NB4 (cell line): ENCODE measurements around the gene TENT5D.
"Not testable (repeated sequence)": the region's sequence is repeated elsewhere in the genome, so short reads cannot be mapped to it uniquely, and the experiment has no call there.

Experiments
- DNase-seq: peaks from one replicate; pipeline ENCODE4 v3.0.0; 2010; ENCODE audit warnings: low read depth
- H3K4me3 ChIP-seq: one replicate; pipeline ENCODE4 v1.5.1; 2011; ENCODE audit warnings: mild to moderate bottlenecking, low read depth, low read length, moderate library complexity
- MYC ChIP-seq: IDR thresholded peaks from 2 replicates; pipeline ENCODE4 v1.6.1; 2011; ENCODE audit warnings: low read depth, low read length
- POLR2A ChIP-seq: IDR thresholded peaks from 2 replicates; pipeline ENCODE4 v1.6.1; 2011; ENCODE audit warnings: mild to moderate bottlenecking; ENCODE audit not compliant: insufficient read length; ENCODE audit errors: extremely low read depth
- TF ChIP-seq, protein P1 (sequence below): IDR thresholded peaks from one replicate; pipeline ENCODE4 v1.5.1; 2012; ENCODE audit warnings: low read depth, low read length
- TF ChIP-seq, protein P2 (sequence below): IDR thresholded peaks from 2 replicates; pipeline ENCODE4 v1.6.1; 2011; ENCODE audit warnings: low read depth, low read length

The TENT5D gene

DNA sequence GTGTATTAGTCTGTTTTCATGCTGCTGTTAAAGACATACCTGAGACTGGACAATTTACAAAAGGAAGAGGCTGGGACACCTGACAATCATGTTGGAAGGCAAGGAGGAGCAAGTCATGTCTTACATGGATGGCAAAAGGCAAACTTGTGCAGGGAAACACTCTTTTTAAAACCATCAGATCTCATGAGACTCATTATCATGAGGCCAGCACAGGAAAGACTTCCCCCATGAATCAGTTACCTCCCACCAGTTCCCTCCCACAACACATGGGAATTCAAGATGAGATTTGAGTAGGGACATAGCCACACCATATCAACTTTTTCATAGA lies 11.2 kb downstream of the TENT5D start:
- no peak for DNase-seq
- TF ChIP-seq POLR2A (no peak), MYC (no peak)
- TF ChIP-seq, protein P1, sequence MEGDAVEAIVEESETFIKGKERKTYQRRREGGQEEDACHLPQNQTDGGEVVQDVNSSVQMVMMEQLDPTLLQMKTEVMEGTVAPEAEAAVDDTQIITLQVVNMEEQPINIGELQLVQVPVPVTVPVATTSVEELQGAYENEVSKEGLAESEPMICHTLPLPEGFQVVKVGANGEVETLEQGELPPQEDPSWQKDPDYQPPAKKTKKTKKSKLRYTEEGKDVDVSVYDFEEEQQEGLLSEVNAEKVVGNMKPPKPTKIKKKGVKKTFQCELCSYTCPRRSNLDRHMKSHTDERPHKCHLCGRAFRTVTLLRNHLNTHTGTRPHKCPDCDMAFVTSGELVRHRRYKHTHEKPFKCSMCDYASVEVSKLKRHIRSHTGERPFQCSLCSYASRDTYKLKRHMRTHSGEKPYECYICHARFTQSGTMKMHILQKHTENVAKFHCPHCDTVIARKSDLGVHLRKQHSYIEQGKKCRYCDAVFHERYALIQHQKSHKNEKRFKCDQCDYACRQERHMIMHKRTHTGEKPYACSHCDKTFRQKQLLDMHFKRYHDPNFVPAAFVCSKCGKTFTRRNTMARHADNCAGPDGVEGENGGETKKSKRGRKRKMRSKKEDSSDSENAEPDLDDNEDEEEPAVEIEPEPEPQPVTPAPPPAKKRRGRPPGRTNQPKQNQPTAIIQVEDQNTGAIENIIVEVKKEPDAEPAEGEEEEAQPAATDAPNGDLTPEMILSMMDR: no peak
- TF ChIP-seq, protein P2, sequence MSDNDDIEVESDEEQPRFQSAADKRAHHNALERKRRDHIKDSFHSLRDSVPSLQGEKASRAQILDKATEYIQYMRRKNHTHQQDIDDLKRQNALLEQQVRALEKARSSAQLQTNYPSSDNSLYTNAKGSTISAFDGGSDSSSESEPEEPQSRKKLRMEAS: no peak

DNA sequence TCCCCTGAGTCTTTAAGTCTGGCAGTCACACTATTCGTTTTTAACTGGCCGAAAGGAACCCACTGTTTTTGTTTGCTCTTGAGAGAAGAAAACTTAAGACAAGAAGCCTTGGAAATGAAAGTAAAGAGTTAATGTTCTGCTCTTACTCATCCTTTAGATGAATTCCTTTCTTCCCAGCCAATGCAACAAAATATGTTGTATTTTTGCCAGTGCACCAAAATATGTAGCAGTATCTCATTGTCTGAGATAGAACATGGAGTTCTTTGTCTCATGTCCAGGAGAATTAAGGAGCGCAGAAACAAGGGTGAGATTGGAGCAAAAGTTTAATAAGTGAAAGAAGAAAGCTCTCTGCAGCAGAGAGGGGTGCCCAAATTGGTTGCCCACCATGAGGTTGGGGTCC lies 12.2 kb downstream of the TENT5D start:
- TF ChIP-seq POLR2A (no peak), MYC (no peak)
- TF ChIP-seq, protein P1: no peak
- TF ChIP-seq, protein P2: no peak
- H3K4me3 ChIP-seq: no peak overlapping the region
- no peak for DNase-seq

More for the DNA sequence above, 11.2 kb downstream of the TENT5D start:
- no peak overlapping the region for H3K4me3 ChIP-seq

DNA sequence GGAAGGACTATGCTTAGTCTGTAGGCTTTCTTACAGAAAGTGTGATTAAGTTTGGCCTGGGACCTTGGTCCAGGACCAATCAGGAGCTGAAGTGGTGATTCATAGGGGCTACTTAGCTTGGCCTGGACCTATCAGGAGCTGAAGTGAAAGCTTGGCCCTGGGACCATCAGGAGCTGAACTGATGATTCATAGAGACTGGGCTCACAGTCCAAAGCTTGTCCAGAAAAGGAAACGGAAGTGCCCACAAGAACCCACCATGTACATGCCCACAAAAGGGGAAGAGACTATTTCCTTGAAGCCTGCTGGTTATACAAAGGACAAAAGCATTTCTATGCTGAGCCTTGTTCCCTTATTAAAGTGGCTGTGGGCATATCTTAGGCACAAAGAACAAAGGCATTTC lies 12.6 kb downstream of the TENT5D start:
- TF ChIP-seq POLR2A (no peak), MYC (no peak)
- TF ChIP-seq, protein P2: no peak
- TF ChIP-seq, protein P1: no peak
- no peak overlapping the region for H3K4me3 ChIP-seq
- peak; percentile 26 for DNase-seq

DNA sequence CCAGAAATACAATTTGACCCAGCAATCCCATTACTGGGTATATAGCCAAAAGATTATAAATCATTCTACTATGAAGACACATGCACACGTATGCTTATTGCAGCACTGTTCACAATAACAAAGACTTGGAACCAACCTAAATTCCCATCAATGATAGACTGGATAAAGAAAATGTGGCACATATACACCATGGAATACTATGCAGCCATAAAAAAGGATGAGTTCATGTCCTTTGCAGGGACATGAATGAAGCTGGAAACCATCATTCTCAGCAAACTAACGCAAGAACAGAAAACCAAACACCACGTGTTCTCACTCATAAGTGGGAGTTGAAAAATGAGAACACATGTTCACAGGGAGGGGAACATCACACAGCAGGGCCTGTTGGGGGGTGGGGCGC lies 47.9 kb downstream of the TENT5D start:
- H3K4me3 ChIP-seq, DNase-seq: not testable (repeated sequence)

DNA sequence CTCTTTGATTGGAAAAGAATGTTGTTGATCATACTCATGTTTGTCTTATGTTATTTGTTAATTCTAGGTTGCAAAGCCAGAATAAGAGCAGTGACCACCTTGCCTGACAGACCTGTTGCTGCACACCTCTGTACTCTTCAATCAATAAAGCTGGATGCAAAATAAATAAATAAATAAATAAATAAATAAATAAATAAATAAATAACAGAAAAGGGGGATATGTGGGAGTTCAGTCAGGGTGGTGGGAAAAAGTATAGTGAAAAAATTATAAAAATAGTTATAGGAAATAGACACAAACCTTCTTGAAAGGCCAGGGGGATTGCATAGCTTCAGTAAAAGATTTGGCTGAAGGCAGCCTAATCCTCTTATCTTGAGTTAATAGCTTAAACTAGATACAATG lies 51.3 kb downstream of the TENT5D start:
- H3K4me3 ChIP-seq: no peak overlapping the region
- DNase-seq: no peak
- TF ChIP-seq, protein P1: no peak
- TF ChIP-seq, protein P2: no peak
- TF ChIP-seq POLR2A (no peak), MYC (no peak)

DNA sequence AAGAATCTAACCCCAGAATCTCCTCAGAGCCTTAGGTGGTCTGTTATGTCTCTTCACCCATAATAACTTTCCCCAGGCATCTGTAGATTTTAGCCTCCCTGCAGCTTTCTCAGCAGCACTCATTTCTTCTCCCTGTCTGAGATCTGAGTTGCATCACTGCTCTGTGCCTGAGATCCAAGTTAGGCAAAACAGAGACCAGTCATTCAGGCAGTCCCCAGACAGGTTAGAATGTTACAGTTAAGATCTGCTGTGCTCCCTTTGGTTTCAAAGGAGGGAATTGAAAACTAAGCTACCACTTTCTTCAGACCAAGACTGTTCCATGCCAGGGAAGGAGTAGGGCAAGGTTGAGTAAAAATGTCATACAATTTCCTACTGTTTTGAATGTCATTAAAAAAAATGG lies 65.3 kb downstream of the TENT5D start:
- TF ChIP-seq MYC: no peak
- TF ChIP-seq, protein P2: no peak
- TF ChIP-seq, protein P1: no peak
- TF ChIP-seq POLR2A: no peak
- no peak for DNase-seq
- H3K4me3 ChIP-seq: no peak overlapping the region
